Endodermal cell (in vitro differentiated cells): Measurements from ENCODE around the gene UNC5CL. TPM values are rescaled to one million over a fixed set of nuclear protein-coding genes. Genes with fewer than 3 reads are reported as not detected.

Source experiments
- DNase-seq: peaks from one replicate; pipeline ENCODE4 v3.0.0-alpha.2; 2017
- H3K27ac ChIP-seq: 2 replicates; pipeline ENCODE4 v1.5.1; 2013; ENCODE audit warnings: mild to moderate bottlenecking, low read depth, low read length, moderate library complexity
- H3K27me3 ChIP-seq: 2 replicates; pipeline ENCODE4 v1.6.1; 2013; ENCODE audit warnings: mild to moderate bottlenecking, low read length, moderate library complexity; ENCODE audit not compliant: insufficient read depth, control insufficient read depth, poor library complexity, severe bottlenecking
- H3K36me3 ChIP-seq: 2 replicates; pipeline ENCODE4 v1.7.0; 2013; ENCODE audit warnings: mild to moderate bottlenecking, low read length, moderate library complexity; ENCODE audit not compliant: control insufficient read depth, insufficient read depth
- H3K4me1 ChIP-seq: one replicate; pipeline ENCODE4 v1.7.0; 2013; ENCODE audit warnings: low read length; ENCODE audit not compliant: control insufficient read depth, insufficient read depth
- H3K4me3 ChIP-seq: 2 replicates; pipeline ENCODE4 v1.5.1; 2013; ENCODE audit warnings: mild to moderate bottlenecking, low read length, moderate library complexity
- H3K9ac ChIP-seq: 2 replicates; pipeline ENCODE4 v1.6.1; 2013; ENCODE audit warnings: mild to moderate bottlenecking, low read length, moderate library complexity; ENCODE audit not compliant: poor library complexity, severe bottlenecking; ENCODE audit errors: extremely low read depth
- H3K9me3 ChIP-seq: 2 replicates; pipeline ENCODE4 v1.6.1; 2013; ENCODE audit warnings: mild to moderate bottlenecking, low read length, moderate library complexity; ENCODE audit not compliant: control insufficient read depth
- H3K27ac Mint-ChIP-seq: 2 replicates; pipeline ENCODE4 v1.8.0; 2020; ENCODE audit warnings: mixed read lengths
- H3K27me3 Mint-ChIP-seq: 2 replicates; pipeline ENCODE4 v1.8.0; 2021; ENCODE audit warnings: mild to moderate bottlenecking, mixed read lengths; ENCODE audit not compliant: insufficient read depth
- H3K36me3 Mint-ChIP-seq: 2 replicates; pipeline ENCODE4 v1.8.0; 2020; ENCODE audit warnings: low read depth, mixed read lengths
- H3K4me1 Mint-ChIP-seq: 2 replicates; pipeline ENCODE4 v1.8.0; 2020; ENCODE audit warnings: mixed read lengths
- H3K4me3 Mint-ChIP-seq: 2 replicates; pipeline ENCODE4 v1.8.0; 2020; ENCODE audit warnings: mild to moderate bottlenecking, moderate library complexity, mixed read lengths
- H3K9me3 Mint-ChIP-seq: 2 replicates; pipeline ENCODE4 v1.8.0; 2020; ENCODE audit warnings: mild to moderate bottlenecking, mixed read lengths
- CTCF ChIP-seq: fragments of 200-600 bp; sonication (generic); conservative IDR thresholded peaks from 2 replicates; pipeline ENCODE4 v1.5.0; 2021; ENCODE audit warnings: antibody characterized with exemption, mild to moderate bottlenecking
- WGBS, 2 experiments: methylation state at CpG; one replicate each; pipeline versions ENCODE4 v1.1.5 to v1.1.7; 2013; ENCODE audit warnings: missing lambda C conversion rate in 2 of 2, mixed read lengths in 1 of 2; ENCODE audit not compliant: insufficient coverage in 1 of 2, insufficient read length in 1 of 2; 5-methylcytosine and 5-hydroxymethylcytosine counted together
- long read RNA-seq, 4 experiments: library from polyadenylated mRNA in 2 of 4; library from RNA in 1 of 4; library from capped mRNA in 1 of 4; stranded (forward) in 3 of 4; unstranded in 1 of 4; transcript quantifications; one replicate each; pipeline ENCODE4 v2.0.0, GENCODE V29; 2020 to 2021; ENCODE audit warnings: inconsistent platforms in 1 of 4
- polyA plus RNA-seq, 2 experiments: library from polyadenylated mRNA; stranded (reverse); fragments of 50-300 nt; gene quantifications; one replicate each; pipeline ENCODE4 v1.2.3, GENCODE V29; 2013
- total RNA-seq, 2 donors: library from RNA; stranded (reverse); fragmentation: NEBNext Ultra II Directional in 1 of 2; extraction: Animal tissue kit (Norgen Biotek cat#: 25700) in 1 of 2; gene quantifications; 2 replicates in 1 of 2; 3 replicates in 1 of 2; pipeline ENCODE4 v1.2.1, GENCODE V29; 2021

UNC5CL gene, protein sequence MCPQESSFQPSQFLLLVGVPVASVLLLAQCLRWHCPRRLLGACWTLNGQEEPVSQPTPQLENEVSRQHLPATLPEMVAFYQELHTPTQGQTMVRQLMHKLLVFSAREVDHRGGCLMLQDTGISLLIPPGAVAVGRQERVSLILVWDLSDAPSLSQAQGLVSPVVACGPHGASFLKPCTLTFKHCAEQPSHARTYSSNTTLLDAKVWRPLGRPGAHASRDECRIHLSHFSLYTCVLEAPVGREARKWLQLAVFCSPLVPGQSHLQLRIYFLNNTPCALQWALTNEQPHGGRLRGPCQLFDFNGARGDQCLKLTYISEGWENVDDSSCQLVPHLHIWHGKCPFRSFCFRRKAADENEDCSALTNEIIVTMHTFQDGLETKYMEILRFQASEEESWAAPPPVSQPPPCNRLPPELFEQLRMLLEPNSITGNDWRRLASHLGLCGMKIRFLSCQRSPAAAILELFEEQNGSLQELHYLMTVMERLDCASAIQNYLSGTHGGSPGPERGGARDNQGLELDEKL
- 1 to 10 TPM; 3.8 to 4.7 TPM for total RNA-seq
- 2.5 TPM for polyA plus RNA-seq (2013, experiment 1 of 2)
- polyA plus RNA-seq (2013, experiment 2 of 2) = 2.5 TPM
- long read RNA-seq, experiment 1, partial matches to known transcripts = 0 of 1 reads
- long read RNA-seq, experiment 1, other reads (novel, unspliced or antisense) = 1 of 1 reads
- long read RNA-seq, experiment 2, partial matches to known transcripts = 2 of 5 reads
- long read RNA-seq, experiment 2, other reads (novel, unspliced or antisense) = 3 of 5 reads
- long read RNA-seq, experiment 3, partial matches to known transcripts = 0 of 7 reads
- long read RNA-seq, experiment 3, other reads (novel, unspliced or antisense) = 7 of 7 reads
- long read RNA-seq, experiment 4 = 0 reads

DNA sequence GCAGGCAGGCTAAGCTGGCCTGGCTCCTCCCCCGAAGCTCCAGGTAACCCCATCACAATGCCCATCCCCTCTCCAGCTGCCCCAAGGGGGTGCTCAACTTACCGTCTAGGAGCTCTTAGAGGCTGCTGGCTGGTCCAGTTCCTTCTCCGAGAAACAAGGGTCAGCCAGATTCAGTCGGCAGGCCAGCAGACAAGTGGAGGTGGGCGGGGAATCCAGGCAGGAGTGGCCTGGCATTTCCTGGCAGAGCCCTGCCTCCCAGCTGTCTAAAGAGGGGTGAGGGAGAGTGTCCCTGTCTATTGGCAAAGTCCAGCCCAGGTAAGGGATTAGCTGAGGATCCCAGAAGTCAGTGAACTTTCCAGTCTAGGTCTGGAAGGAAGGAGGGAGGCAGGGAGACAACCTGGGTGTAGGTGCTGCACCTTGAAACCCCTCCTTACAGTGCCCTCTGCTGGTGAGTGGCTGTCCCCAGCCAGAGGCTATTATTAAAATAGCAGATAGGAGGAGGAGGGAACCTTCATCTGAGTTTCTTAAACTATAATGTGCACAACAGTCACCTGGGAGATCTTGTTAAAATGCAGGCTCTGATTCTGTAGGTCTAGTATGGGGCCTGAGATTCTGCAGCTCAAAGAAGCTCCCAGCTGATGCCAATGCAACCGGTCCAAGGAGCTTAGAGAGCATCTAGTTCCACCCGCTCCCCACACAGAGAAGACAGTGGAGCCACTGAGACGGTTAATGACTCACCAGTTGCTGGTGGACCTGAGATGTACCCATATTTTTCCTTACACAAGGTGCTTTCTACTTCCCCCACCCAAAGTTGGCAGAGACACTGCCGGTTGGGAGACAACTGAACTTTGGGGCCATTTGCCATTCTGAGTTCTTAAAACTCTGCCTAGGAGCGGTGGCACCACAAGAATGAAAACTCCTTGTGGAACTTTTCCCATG, at the start of gene UNC5CL:
Gene UNC5CL, minus strand, starts transcription at position 162 of the 939 bp plus-strand sequence. CDS start 4,147 bp downstream, outside the sequence.
- no peak within 1 kb of the TSS for H3K27ac ChIP-seq
- no peak within 1 kb of the TSS for H3K27ac Mint-ChIP-seq
- H3K36me3 ChIP-seq = no peaks in the 10 kb centered on the region
- H3K4me1 Mint-ChIP-seq = peaks cover 38% of the 10 kb centered on the region
- H3K4me1 ChIP-seq = peaks cover 5% of the 10 kb centered on the region
- no peaks in the 10 kb centered on the region for H3K9me3 Mint-ChIP-seq
- no peak within 1 kb of the TSS for H3K9ac ChIP-seq
- no peaks in the 10 kb centered on the region for H3K27me3 ChIP-seq
- 86 to 94% methylated on average over 3 to 10 of the region's 10 CpGs for WGBS, 2 experiments
- DNase-seq = peak; percentile 91
- H3K27me3 Mint-ChIP-seq = peaks cover under 1% of the 10 kb centered on the region
- no peaks in the 10 kb centered on the region for H3K9me3 ChIP-seq
- no peak within 1 kb of the TSS for H3K4me3 ChIP-seq
- H3K36me3 Mint-ChIP-seq = no peaks in the 10 kb centered on the region
- no peak within 1 kb of the TSS for H3K4me3 Mint-ChIP-seq
- TF ChIP-seq CTCF = peak; percentile 96

DNA sequence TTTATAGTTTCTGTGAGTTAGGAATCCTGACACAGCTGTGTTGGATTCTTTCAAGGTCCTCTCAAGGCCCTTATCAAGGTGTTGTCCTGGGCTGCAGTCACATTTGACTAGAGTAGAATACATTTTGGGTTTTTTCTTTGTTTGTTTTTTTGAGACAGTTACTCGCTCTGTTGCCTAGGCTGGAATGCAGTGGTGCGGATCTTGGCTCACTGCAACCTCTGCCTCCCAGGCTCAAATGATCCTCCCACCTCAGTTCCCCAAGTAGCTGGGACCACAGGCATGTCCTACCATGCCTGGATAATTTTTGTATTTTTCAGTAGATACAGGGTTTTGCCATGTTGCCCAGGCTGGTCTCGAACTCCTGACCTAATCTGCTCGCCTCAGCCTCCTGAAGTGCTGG, 49.4 kb upstream of the UNC5CL start:
- Mint-ChIP-seq H3K4me1 (peaks cover 11% of the 10 kb centered on the region), H3K9me3 (no peaks in the 10 kb centered on the region), H3K27me3 (no peaks in the 10 kb centered on the region), H3K27ac (peak overlapping the region; percentile 21), H3K4me3 (no peak overlapping the region), H3K36me3 (peaks cover 85% of the 10 kb centered on the region)
- H3K27me3 ChIP-seq = no peaks in the 10 kb centered on the region
- H3K9me3 ChIP-seq = no peaks in the 10 kb centered on the region
- 95% methylated on average over 4 of the region's 4 CpGs; no CpG with 5 or more reads in 1 of the 2 experiments for WGBS, 2 experiments
- no peak overlapping the region for H3K4me3 ChIP-seq
- no peak for DNase-seq
- peaks cover 95% of the 10 kb centered on the region for H3K36me3 ChIP-seq
- no peak for TF ChIP-seq CTCF
- no peak overlapping the region for H3K9ac ChIP-seq
- no peak overlapping the region for H3K27ac ChIP-seq
- no peaks in the 10 kb centered on the region for H3K4me1 ChIP-seq

- Histone ChIP-seq H3K4me3 (no peak overlapping the region), H3K27me3 (no peaks in the 10 kb centered on the region), H3K36me3 (peaks cover 88% of the 10 kb centered on the region), H3K9ac (no peak overlapping the region), H3K4me1 (peaks cover 7% of the 10 kb centered on the region), H3K27ac (no peak overlapping the region), H3K9me3 (no peaks in the 10 kb centered on the region)
- Mint-ChIP-seq H3K27ac (no peak overlapping the region), H3K27me3 (no peaks in the 10 kb centered on the region), H3K4me1 (peaks cover 30% of the 10 kb centered on the region), H3K9me3 (no peaks in the 10 kb centered on the region), H3K4me3 (no peak overlapping the region), H3K36me3 (peaks cover 79% of the 10 kb centered on the region)
- no peak for TF ChIP-seq CTCF
- DNase-seq = no peak
These were observed 46.2 kb upstream of the UNC5CL start for GRCh38 chr6:41085182-41085581.
